Measurements from ENCODE around the gene UBE2F.

DNA sequence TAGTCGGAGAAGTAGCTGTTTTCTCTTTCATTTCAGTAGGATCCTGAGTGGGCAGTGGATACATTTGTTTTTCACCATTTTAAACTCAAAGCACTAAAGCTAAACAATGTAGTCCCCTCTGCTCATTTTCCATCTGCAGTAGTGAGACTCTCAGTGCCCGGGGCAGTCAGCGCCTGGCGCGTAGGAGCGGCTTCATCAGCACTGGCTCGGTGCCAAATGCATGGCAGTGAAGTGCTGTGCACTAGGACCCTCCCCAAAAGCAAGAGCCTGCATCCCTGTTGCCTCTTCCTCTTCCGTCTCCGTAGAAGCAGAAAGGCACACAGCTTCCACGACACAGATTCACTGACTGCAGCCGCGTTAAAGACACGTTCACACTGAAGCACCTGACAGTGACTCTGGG lies 114.3 kb downstream of the UBE2F start:
- TF ChIP-seq, protein P1, sequence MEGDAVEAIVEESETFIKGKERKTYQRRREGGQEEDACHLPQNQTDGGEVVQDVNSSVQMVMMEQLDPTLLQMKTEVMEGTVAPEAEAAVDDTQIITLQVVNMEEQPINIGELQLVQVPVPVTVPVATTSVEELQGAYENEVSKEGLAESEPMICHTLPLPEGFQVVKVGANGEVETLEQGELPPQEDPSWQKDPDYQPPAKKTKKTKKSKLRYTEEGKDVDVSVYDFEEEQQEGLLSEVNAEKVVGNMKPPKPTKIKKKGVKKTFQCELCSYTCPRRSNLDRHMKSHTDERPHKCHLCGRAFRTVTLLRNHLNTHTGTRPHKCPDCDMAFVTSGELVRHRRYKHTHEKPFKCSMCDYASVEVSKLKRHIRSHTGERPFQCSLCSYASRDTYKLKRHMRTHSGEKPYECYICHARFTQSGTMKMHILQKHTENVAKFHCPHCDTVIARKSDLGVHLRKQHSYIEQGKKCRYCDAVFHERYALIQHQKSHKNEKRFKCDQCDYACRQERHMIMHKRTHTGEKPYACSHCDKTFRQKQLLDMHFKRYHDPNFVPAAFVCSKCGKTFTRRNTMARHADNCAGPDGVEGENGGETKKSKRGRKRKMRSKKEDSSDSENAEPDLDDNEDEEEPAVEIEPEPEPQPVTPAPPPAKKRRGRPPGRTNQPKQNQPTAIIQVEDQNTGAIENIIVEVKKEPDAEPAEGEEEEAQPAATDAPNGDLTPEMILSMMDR (IDR thresholded peaks at IDR 0.05): no peak
- TF ChIP-seq POLR2A (IDR thresholded peaks at IDR 0.05): no peak
